HepG2 (cell line): ENCODE measurements around the gene ABCG8. TPM values are rescaled to one million over a fixed set of nuclear protein-coding genes. Genes with fewer than 3 reads are reported as not detected.

Source experiments
- ATF4 ChIP-seq, 2 experiments: fragments of 450-650 bp in 1 of 2; sonication (generic) in 1 of 2; formaldehyde crosslinking; IDR thresholded peaks; 2 replicates each; pipeline versions ENCODE4 v1.5.0 to v1.8.0; 2020 to 2022; ENCODE audit warnings: mild to moderate bottlenecking in 1 of 2, missing genetic modification reagents in 1 of 2
- CHD4 ChIP-seq: fragments of 200-600 bp; sonication (generic); IDR thresholded peaks from 2 replicates; pipeline ENCODE4 v1.7.0; 2017; ENCODE audit warnings: mild to moderate bottlenecking, low read length, borderline replicate concordance
- CSRNP2 ChIP-seq: sonication (generic); formaldehyde crosslinking; conservative IDR thresholded peaks from 2 replicates; pipeline ENCODE4 v1.8.0; 2022; ENCODE audit warnings: low read depth, missing genetic modification reagents
- GABPA ChIP-seq, 2 experiments: IDR thresholded peaks; 2 replicates each; pipeline ENCODE4 v1.6.1; 2011 to 2016; ENCODE audit warnings: low read depth in 2 of 2, low read length in 1 of 2, missing biosample characterization in 1 of 2, missing genetic modification characterization in 1 of 2
- JUND ChIP-seq: sonication (generic); formaldehyde crosslinking; IDR thresholded peaks from 2 replicates; pipeline ENCODE4 v1.8.0; 2022; ENCODE audit warnings: mild to moderate bottlenecking, missing genetic modification reagents
- POLR2AphosphoS5 ChIP-seq: IDR thresholded peaks from 2 replicates; pipeline ENCODE4 v1.6.1; 2012; ENCODE audit warnings: low read depth, low read length
- SATB2 ChIP-seq: sonication (generic); formaldehyde crosslinking; IDR thresholded peaks from 2 replicates; pipeline ENCODE4 v1.5.0; 2020; ENCODE audit warnings: missing genetic modification reagents
- U2AF2 ChIP-seq: fragments of 200-400 bp; formaldehyde crosslinking; IDR thresholded peaks from 2 replicates; pipeline ENCODE4 v1.6.1; 2017; ENCODE audit warnings: low read depth, mild to moderate bottlenecking, low read length
- ZBTB40 ChIP-seq, 2 experiments: fragments of 450-650 bp in 1 of 2; sonication (generic) in 1 of 2; formaldehyde crosslinking in 1 of 2; IDR thresholded peaks; 2 replicates each; pipeline versions ENCODE4 v1.6.1 to v1.8.0; 2016 to 2022; ENCODE audit warnings: antibody characterized with exemption in 1 of 2, mild to moderate bottlenecking in 1 of 2, missing genetic modification reagents in 1 of 2
- ZNF362 ChIP-seq: sonication (generic); formaldehyde crosslinking; IDR thresholded peaks from 2 replicates; pipeline ENCODE4 v1.4.0; 2020; ENCODE audit warnings: missing genetic modification reagents, mild to moderate bottlenecking, borderline replicate concordance
- ZNF503 ChIP-seq: sonication (generic); formaldehyde crosslinking; IDR thresholded peaks from 2 replicates; pipeline ENCODE4 v1.4.0; 2020; ENCODE audit warnings: missing genetic modification reagents
- ZNF773 ChIP-seq: sonication (generic); formaldehyde crosslinking; IDR thresholded peaks from 2 replicates; pipeline ENCODE4 v1.4.0; 2020; ENCODE audit warnings: missing genetic modification reagents, borderline replicate concordance
- ZNF776 ChIP-seq: sonication (generic); formaldehyde crosslinking; IDR thresholded peaks from 2 replicates; pipeline ENCODE4 v1.4.0; 2020; ENCODE audit warnings: mild to moderate bottlenecking, missing genetic modification reagents
- polyA plus RNA-seq, 8 experiments: library from polyadenylated mRNA; depleted of rRNA in 3 of 8; stranded (reverse) in 7 of 8; unstranded in 1 of 8; fragments of >200 nt; fragmentation: Illumina TruSeq in 4 of 8; extraction: Trizol in 4 of 8; gene quantifications; 2 replicates each; pipeline versions ENCODE4 v1.2.1 to v1.2.3, GENCODE V29; 2011 to 2016; ENCODE audit warnings: low read depth in 4 of 8, missing spikeins in 1 of 8, mixed read lengths in 1 of 8; ENCODE audit not compliant: insufficient read depth in 1 of 8
- total RNA-seq, 5 experiments: library from RNA; depleted of rRNA; stranded (reverse); fragments of >200 nt; fragmentation: Illumina TruSeq; extraction: Trizol; gene quantifications; 2 replicates each; pipeline ENCODE4 v1.2.3, GENCODE V29; 2016; ENCODE audit warnings: low read depth in 1 of 5

Gene ABCG8
- total and polyA plus RNA-seq, 2 of the 13 experiments (the other 11 are each of a cell fraction or from before 2014, with no cell fraction given) = 8.1 to 8.8 TPM

- TF ChIP-seq ZBTB40 (IDR thresholded peaks at IDR 0.05) (no peak), ZBTB40 (CRISPR knock-in tag; IDR thresholded peaks at IDR 0.05) (no peak), ZNF503 (no peak), ATF4 (CRISPR knock-in tag; IDR thresholded peaks at IDR 0.05) (peak in 1 of 2 experiments; percentile 39; a peak in 1 of 4 replicates), ZNF362 (CRISPR knock-in tag) (0 out of 2 replicates have a peak, but pooled peaks have one; percentile 24), CSRNP2 (no peak), GABPA (IDR thresholded peaks at IDR 0.05; ENCODE audit: low read depth, low read length) (no peak), GABPA (CRISPR knock-in tag; IDR thresholded peaks at IDR 0.05; ENCODE audit: low read depth) (no peak), U2AF2 (no peak), CHD4 (peak; percentile 62; the same call in 1 of the 2 replicates), JUND (no peak), POLR2AphosphoS5 (no peak), ZNF773 (no peak), SATB2 (no peak), ZNF776 (CRISPR knock-in tag) (no peak)
Measured at GRCh38 chr2:43842866-43843226, 4.1 kb downstream of the ABCG8 start (continued).
